ENCODE data around the gene HAGHL. TPM values are rescaled to one million over a fixed set of nuclear protein-coding genes. Genes with fewer than 3 reads are reported as not detected.

Gene HAGHL
- total RNA-seq, 1 experiment from 2014 or later, result 74.8 TPM

- TF ChIP-seq POLR2A (IDR thresholded peaks at IDR 0.05; ENCODE audit: borderline replicate concordance, extremely low read depth, insufficient read depth, insufficient read length) (peak; percentile 12), ZNF274 (IDR thresholded peaks at IDR 0.05; ENCODE audit: low read depth, low read length) (no peak), EZH2phosphoT487 (IDR thresholded peaks at IDR 0.05; ENCODE audit: borderline replicate concordance) (no peak), SIN3A (IDR thresholded peaks at IDR 0.05; ENCODE audit: low read depth) (no peak)
Observed at GRCh38 chr16:695355-696089, 31.4 kb upstream of the HAGHL start (continued).

- no TSS peak for BruUV-seq (replicated peaks)
- Histone ChIP-seq H3K9ac (ENCODE audit: low read length) (no peak overlapping the region), H3K27me3 (ENCODE audit: insufficient read depth, low read length) (no peaks in the 10 kb centered on the region), H3K9me2 (ENCODE audit: insufficient read depth) (no peaks in the 10 kb centered on the region), H3K27ac (ENCODE audit: low read depth, low read length) (no peak overlapping the region), H3K4me2 (ENCODE audit: low read length) (no peak overlapping the region), H2AFZ (ENCODE audit: low read depth, low read length, poor library complexity, severe bottlenecking) (no peak overlapping the region), H3K4me1 (ENCODE audit: control insufficient read depth in 1 of 2, insufficient read depth in 2 of 2, low read length in 2 of 2) (peaks cover 10 to 28% of the 10 kb centered on the region in 2 experiments), H3K4me3 (replicated peaks in 1 of 2; ENCODE audit: low read depth in 1 of 2, low read length in 2 of 2) (no peak overlapping the region), H3K79me2 (ENCODE audit: insufficient read depth, low read length) (peaks cover 29% of the 10 kb centered on the region), H4K20me1 (ENCODE audit: insufficient read depth) (no peaks in the 10 kb centered on the region), H3K36me3 (ENCODE audit: control insufficient read depth in 1 of 2, insufficient read depth in 2 of 2, low read length in 2 of 2) (no peaks in the 10 kb centered on the region; a peak in 2 of 4 replicates), H3K9me3 (ENCODE audit: control insufficient read depth in 1 of 2, insufficient read depth in 1 of 2, low read depth in 1 of 2, low read length in 2 of 2) (no peaks in the 10 kb centered on the region)
- ChIA-PET CTCF (no interaction called here), POLR2A (no interaction called here), RAD21 (ENCODE audit: low non-redundant PET in 1 of 2, low total read pairs in 2 of 2, uncharacterized antibody in 2 of 2, unreplicated experiment in 2 of 2) (no interaction called here)
- TF ChIP-seq ZFX (IDR thresholded peaks at IDR 0.05) (no peak), CBX3 (IDR thresholded peaks at IDR 0.05; ENCODE audit: low read depth) (no peak), REST (IDR thresholded peaks at IDR 0.05; ENCODE audit: low read depth) (no peak), RAD21 (IDR thresholded peaks at IDR 0.05; ENCODE audit: low read depth) (no peak), ZNF274 (IDR thresholded peaks at IDR 0.05; ENCODE audit: low read depth, low read length) (no peak), SIN3A (IDR thresholded peaks at IDR 0.05; ENCODE audit: low read depth) (no peak), ATF3 (IDR thresholded peaks at IDR 0.05) (no peak)
- TF ChIP-seq, protein P1, sequence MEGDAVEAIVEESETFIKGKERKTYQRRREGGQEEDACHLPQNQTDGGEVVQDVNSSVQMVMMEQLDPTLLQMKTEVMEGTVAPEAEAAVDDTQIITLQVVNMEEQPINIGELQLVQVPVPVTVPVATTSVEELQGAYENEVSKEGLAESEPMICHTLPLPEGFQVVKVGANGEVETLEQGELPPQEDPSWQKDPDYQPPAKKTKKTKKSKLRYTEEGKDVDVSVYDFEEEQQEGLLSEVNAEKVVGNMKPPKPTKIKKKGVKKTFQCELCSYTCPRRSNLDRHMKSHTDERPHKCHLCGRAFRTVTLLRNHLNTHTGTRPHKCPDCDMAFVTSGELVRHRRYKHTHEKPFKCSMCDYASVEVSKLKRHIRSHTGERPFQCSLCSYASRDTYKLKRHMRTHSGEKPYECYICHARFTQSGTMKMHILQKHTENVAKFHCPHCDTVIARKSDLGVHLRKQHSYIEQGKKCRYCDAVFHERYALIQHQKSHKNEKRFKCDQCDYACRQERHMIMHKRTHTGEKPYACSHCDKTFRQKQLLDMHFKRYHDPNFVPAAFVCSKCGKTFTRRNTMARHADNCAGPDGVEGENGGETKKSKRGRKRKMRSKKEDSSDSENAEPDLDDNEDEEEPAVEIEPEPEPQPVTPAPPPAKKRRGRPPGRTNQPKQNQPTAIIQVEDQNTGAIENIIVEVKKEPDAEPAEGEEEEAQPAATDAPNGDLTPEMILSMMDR (IDR thresholded peaks at IDR 0.05 in 2 of 3, conservative IDR thresholded peaks at IDR 0.05 in 1 of 3; ENCODE audit: borderline replicate concordance in 1 of 3, insufficient read depth in 1 of 3, low read depth in 2 of 3, low read length in 2 of 3), result no peak
- intact Hi-C loops (cut with micrococcal nuclease), result no loop called here
- ATAC-seq (no peak), DNase-seq (ENCODE audit: low read depth, low spot score) (no peak)
Observed at GRCh38 chr16:698911-699671, 27.8 kb upstream of the HAGHL start.
